ENCODE measurements around the gene FILIP1L. TPM values are rescaled to one million over a fixed set of nuclear protein-coding genes. Genes with fewer than 3 reads are reported as not detected.
"Not testable (repeated sequence)": the region's sequence is repeated elsewhere in the genome, so short reads cannot be mapped to it uniquely, and the experiment has no call there.

The FILIP1L gene
- total RNA-seq, 2 donors from 2014 or later, result 6.7 to 19.0 TPM

DNA sequence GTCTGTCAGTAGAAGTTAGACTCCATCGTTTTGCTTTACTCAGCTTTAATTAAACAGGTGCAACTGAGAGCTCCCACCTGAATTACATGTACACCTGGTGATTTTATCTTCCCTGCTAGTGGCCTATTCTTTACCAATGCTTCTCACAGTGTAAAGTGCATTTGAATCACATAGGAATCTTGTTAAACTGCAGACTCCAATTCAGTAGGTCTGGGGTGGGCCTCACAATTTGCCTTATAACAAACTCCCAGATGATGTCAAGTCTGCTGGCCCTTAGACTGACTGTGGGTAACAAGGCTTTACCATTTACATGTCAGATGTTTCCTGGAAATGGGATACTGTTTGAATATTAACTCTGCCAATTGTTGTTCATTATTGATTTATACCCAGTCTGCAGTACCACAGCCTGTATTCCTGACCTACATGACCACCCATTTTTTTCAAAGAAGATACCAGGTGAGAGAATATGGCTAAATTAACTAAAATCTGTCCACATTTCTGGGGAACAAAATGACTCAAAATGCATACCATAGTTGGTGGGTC is 259.5 kb downstream of the FILIP1L start:
- no peak for DNase-seq
- ATAC-seq, result no peak
- intact Hi-C loops (cut with DNase I, micrococcal nuclease), result no loop called here

DNA sequence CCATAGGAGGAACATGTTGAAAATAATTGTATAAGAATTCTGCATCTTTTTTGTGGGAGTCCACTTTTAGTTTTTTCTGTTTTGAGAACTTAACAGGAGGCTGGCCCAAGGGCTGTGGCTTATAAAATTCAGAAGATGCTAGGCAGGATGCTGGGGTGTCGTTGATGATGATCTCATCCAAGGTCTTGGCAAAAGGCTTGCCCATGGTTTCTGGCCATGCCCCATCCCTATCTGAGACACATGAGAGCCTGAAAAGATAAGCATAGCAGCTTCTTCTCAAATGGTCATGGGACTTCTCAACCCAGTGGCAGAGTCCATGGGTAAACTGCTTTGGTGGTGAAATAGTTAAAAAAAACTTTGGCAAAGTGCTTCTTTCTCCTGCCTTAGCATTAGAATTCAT is 261.4 kb downstream of the FILIP1L start:
- ATAC-seq, result no peak
- intact Hi-C loops (cut with DNase I, micrococcal nuclease), result no loop called here

DNA sequence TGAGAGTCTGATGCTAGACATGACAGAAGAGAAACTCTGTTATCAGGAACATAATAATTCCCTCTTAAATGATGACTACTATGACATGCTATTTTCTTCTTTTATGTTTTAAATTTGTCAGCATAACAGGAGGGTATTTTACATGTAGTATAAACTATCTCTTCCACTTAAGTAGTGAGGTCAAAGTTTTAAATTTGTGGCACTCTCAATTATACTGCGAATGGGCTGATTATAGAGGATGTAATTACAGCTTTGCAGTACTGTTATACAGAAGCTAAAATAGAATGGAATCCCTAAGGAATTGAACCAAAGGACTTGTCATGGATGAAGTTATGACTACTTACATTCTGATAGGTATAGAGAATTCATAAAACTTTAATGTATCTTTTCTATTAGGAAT is 262.3 kb downstream of the FILIP1L start:
- intact Hi-C loops (cut with DNase I, micrococcal nuclease), result no loop called here
- ATAC-seq (no peak), DNase-seq (no peak)

More for the DNA sequence above, 261.4 kb downstream of the FILIP1L start:
- no peak for DNase-seq

GRCh38 chr3:99850608-99851007 is 263.7 kb downstream of the FILIP1L start:
- DNase-seq, result no peak
- intact Hi-C loops (cut with DNase I, micrococcal nuclease), result no loop called here
- no peak for ATAC-seq

DNA sequence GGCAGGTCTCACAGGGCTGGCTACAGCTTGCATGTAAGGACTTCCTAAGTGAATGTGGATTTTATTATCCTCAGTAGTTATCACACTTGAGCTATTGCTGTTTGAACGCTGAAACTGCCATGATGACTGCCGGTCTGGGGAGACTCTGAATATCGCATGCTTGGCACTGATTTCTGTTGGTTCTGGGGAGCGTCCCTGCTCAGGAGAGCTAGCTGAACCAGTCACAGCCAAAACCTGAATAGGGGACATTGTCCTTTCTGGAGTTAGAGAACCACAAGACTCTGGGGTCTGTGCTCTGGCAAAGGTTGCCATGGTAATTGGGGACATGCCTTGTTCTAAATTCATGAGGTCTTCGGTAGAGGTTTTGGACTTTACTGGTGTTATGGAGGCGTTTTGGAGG is 265.9 kb downstream of the FILIP1L start:
- intact Hi-C loops (cut with DNase I, micrococcal nuclease), result loop anchor here in 1 of 2 donors (10.0 kb wide), 1 partner anchor 196 kb away; no protein-coding TSS in a partner anchor
- ATAC-seq, result no peak

GRCh38 chr3:99846477-99847160 is 267.7 kb downstream of the FILIP1L start:
- no peak for ATAC-seq
- no peak for DNase-seq
- intact Hi-C loops (cut with DNase I, micrococcal nuclease), result loop anchor here in 1 of 2 donors (10.0 kb wide), 1 partner anchor 198 kb away; no protein-coding TSS in a partner anchor

More for the DNA sequence above, 265.9 kb downstream of the FILIP1L start:
- DNase-seq, result no peak

DNA sequence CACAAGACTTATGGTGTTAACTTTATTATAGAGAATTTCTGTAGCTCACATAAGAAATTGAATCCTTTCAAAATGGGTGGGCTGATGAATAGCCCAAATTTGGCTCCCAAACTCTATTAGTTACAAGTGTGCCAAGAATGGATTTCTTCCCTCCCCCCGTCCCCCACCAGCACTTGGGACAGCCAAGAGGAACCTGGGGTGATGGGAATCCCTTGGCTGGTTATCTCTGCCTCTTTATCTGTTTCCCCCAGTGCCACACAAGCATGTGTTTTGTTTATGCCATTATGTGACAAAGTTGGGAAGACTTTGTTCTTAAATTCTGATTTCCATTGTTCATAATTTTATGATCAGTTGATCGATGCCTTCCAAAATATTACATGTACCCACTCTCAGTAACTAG is 268.3 kb downstream of the FILIP1L start:
- DNase-seq (no peak), ATAC-seq (no peak)

GRCh38 chr3:99845331-99845730 is 269.0 kb downstream of the FILIP1L start:
- ATAC-seq, result no peak
- DNase-seq, result no peak
- intact Hi-C loops (cut with DNase I, micrococcal nuclease), result loop anchor here in 1 of 2 donors (10.0 kb wide), 1 partner anchor 199 kb away; no protein-coding TSS in a partner anchor

More for the DNA sequence above, 268.3 kb downstream of the FILIP1L start:
- intact Hi-C loops (cut with DNase I, micrococcal nuclease), result loop anchor here in 1 of 2 donors (10.0 kb wide), 1 partner anchor 199 kb away; no protein-coding TSS in a partner anchor

GRCh38 chr3:99843590-99844258 is 270.6 kb downstream of the FILIP1L start:
- DNase-seq (no peak), ATAC-seq (peak; percentile 12)
- intact Hi-C loops (cut with DNase I, micrococcal nuclease), result loop anchor here in 1 of 2 donors (10.0 kb wide), 1 partner anchor 201 kb away; no protein-coding TSS in a partner anchor

GRCh38 chr3:99842826-99843589 is 271.3 kb downstream of the FILIP1L start:
- DNase-seq (no peak), ATAC-seq (peak; percentile 91)
- intact Hi-C loops (cut with DNase I, micrococcal nuclease), result loop anchor here in 1 of 2 donors (10.0 kb wide), 1 partner anchor 202 kb away; no protein-coding TSS in a partner anchor

DNA sequence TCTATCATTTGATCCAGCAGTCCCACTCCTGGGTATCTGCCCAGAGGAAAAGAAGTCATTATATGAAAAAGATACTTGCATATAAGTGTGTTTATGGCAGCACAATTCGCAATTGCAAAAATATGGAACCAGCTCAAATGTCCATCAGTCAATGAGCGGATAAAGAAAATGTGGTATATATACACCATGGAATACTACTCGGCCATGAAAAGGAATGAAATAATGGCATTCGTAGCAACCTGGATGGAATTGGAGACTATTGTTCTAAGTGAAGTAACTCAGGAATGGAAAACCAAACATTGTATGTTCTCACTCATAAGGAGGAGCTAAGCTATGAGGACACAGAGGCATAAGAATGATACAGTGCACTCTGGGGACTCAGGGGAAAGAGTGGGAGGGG is 272.4 kb downstream of the FILIP1L start:
- ATAC-seq, DNase-seq: not testable (repeated sequence)
- intact Hi-C loops (cut with DNase I, micrococcal nuclease), result loop anchor here in 1 of 2 donors (10.0 kb wide), 1 partner anchor 203 kb away; no protein-coding TSS in a partner anchor

GRCh38 chr3:99839613-99840012 is 274.7 kb downstream of the FILIP1L start:
- intact Hi-C loops (cut with DNase I, micrococcal nuclease), result loop anchor here (5.0 to 10.0 kb wide), 3 partner anchors 205 to 415 kb away; no protein-coding TSS in a partner anchor
- ATAC-seq (no peak), DNase-seq (no peak)

DNA sequence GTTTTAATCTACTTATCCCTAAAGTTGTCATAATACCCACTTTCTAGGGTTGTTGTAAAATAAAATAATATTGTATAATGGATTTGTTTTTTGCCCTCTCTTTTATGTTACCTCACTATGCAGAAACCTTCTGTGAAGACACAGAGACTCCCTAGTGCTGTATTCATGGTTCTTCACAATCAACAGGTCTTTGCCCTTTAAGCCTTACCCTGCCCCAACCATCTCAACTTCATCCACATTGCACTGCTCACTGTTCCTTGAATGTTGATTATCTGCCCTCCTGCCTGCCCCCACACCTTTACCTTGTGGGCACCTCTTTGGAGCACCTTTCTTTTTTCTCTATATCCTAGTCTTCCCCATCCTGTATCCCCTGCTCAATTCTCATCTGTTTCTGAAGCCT is 275.5 kb downstream of the FILIP1L start:
- DNase-seq, result no peak
- intact Hi-C loops (cut with DNase I, micrococcal nuclease), result loop anchor here (5.0 to 10.0 kb wide), 2 partner anchors 414 to 416 kb away; no protein-coding TSS in a partner anchor
- ATAC-seq, result no peak

DNA sequence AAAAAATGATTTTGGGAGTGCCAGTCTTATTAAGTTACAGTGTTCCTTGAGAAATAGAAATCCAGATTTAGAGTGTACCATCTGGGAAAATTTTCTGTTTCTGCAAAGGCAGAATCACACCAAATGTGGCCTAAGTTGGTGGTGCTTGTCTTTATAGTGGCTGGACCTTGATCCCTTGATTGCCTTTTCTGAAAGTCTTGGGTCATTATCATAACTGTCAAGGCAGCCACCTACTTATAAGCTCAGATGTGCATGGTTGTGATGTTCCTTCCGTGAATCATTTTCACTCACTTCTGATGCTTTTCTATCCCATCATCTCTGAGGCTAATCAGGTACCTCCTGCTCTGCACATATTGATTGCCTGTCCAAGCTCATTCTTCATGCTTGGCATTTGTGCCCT is 276.6 kb downstream of the FILIP1L start:
- intact Hi-C loops (cut with DNase I, micrococcal nuclease), result loop anchor here (5.0 to 10.0 kb wide), 2 partner anchors 415 to 417 kb away; no protein-coding TSS in a partner anchor
- no peak for DNase-seq
- peak; percentile 92 for ATAC-seq

GRCh38 chr3:99836681-99837080 is 277.6 kb downstream of the FILIP1L start:
- peak; percentile 79 for ATAC-seq
- intact Hi-C loops (cut with DNase I, micrococcal nuclease), result loop anchor here (5.0 to 10.0 kb wide), 2 partner anchors 416 to 418 kb away; no protein-coding TSS in a partner anchor
- peak in 1 of 2 donors; percentile 33 for DNase-seq

- intact Hi-C loops (cut with DNase I, micrococcal nuclease), result loop anchor here in 1 of 2 donors (10.0 kb wide), 1 partner anchor 420 kb away; no protein-coding TSS in a partner anchor
- ATAC-seq, result no peak
- DNase-seq, result no peak
These were observed 279.9 kb downstream of the FILIP1L start for GRCh38 chr3:99834211-99834957.

- ATAC-seq (no peak), DNase-seq (no peak)
- intact Hi-C loops (cut with DNase I, micrococcal nuclease), result loop anchor here in 1 of 2 donors (10.0 kb wide), 1 partner anchor 421 kb away; no protein-coding TSS in a partner anchor
These were observed 280.6 kb downstream of the FILIP1L start for GRCh38 chr3:99833617-99834205.

Measured in left colon (tissue), 2 donors.